Measurements from ENCODE around the gene LILRA1.

The LILRA1 gene

GRCh38 chr19:54646331-54646841, 53.0 kb downstream of the LILRA1 start:
- H3K27ac ChIP-seq = no peak overlapping the region
- DNase-seq (ENCODE audit: low spot score) = no peak
- H3K4me3 ChIP-seq = no peak overlapping the region
- no peak for TF ChIP-seq CTCF (IDR thresholded peaks at IDR 0.05)

GRCh38 chr19:54648129-54648528, 54.7 kb downstream of the LILRA1 start:
- H3K4me3 ChIP-seq = no peak overlapping the region
- no peak for DNase-seq (ENCODE audit: low spot score)
- no peak for TF ChIP-seq CTCF (IDR thresholded peaks at IDR 0.05)
- H3K27ac ChIP-seq = no peak overlapping the region

GRCh38 chr19:54650108-54650655, 56.8 kb downstream of the LILRA1 start:
- Histone ChIP-seq H3K4me3 (no peak overlapping the region), H3K27ac (no peak overlapping the region)
- no peak for TF ChIP-seq CTCF (IDR thresholded peaks at IDR 0.05)
- DNase-seq (ENCODE audit: low spot score) = no peak
